Activated CD4-positive, alpha-beta T cell treated with anti-CD3 and anti-CD28 coated beads, Interleukin-2, amount 10 ng/mL, durations not matched to agents 24 days and 14 days (primary cell): ENCODE measurements around the gene GADD45GIP1. TPM values are rescaled to one million over a fixed set of nuclear protein-coding genes. Genes with fewer than 3 reads are reported as not detected.

ENCODE experiments used
- DNase-seq: peaks from one replicate; pipeline ENCODE4 v3.0.0; 2022
- H3K27ac Mint-ChIP-seq: one replicate; pipeline ENCODE4 v1.8.0; 2022; ENCODE audit warnings: mild to moderate bottlenecking, mixed read lengths
- H3K27me3 Mint-ChIP-seq: one replicate; pipeline ENCODE4 v1.8.0; 2022; ENCODE audit warnings: mixed read lengths
- H3K36me3 Mint-ChIP-seq: one replicate; pipeline ENCODE4 v1.8.0; 2022; ENCODE audit warnings: low read depth, mild to moderate bottlenecking, mixed read lengths
- H3K4me1 Mint-ChIP-seq: one replicate; pipeline ENCODE4 v1.8.0; 2021; ENCODE audit warnings: mixed read lengths
- H3K4me3 Mint-ChIP-seq: one replicate; pipeline ENCODE4 v1.8.0; 2022; ENCODE audit warnings: mild to moderate bottlenecking, moderate library complexity, mixed read lengths
- H3K9me3 Mint-ChIP-seq: one replicate; pipeline ENCODE4 v1.8.0; 2021; ENCODE audit warnings: mixed read lengths
- intact Hi-C: fragments of 100-400 bp; cut with micrococcal nuclease; formaldehyde crosslinking; loops from one replicate; pipeline ENCODE4 v1.15.1; 2023
- total RNA-seq: library from RNA; stranded (reverse); gene quantifications from 2 replicates; pipeline ENCODE4 v1.2.3, GENCODE V29; 2022

The GADD45GIP1 gene
- total RNA-seq, 1 donor from 2014 or later: 32.4 TPM

DNA sequence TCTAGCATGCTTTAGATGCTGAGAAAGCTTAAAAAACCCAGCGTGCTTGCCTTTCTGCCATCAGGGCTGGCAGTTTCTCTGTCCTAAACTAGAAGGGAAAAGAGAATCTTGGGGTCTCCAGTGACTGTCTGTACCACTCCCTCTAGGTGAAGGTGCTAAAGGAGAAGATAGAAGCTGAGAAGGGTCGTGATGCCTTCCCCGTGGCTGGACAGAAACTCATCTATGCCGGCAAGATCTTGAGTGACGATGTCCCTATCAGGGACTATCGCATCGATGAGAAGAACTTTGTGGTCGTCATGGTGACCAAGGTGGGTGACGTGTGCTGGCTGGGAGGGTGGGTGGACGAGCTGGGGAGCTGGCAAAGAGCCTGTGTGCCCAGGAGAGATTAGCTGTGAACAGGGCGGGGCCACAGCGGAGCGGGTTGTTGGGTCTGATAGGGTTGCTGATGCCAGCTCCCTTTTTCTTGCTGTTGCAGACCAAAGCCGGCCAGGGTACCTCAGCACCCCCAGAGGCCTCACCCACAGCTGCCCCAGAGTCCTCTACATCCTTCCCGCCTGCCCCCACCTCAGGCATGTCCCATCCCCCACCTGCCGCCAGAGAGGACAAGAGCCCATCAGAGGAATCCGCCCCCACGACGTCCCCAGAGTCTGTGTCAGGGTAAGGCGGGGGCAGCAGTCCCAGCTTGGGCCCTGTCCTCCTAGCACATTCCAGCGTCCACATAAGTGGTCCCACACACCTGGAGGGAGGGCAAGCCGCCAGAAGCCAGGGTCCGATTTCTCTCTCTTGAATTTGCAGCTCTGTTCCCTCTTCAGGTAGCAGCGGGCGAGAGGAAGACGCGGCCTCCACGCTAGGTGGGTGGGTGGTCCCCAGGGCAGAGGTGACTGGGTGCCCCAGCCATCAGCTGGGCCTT lies 9.1 kb downstream of the GADD45GIP1 start:
- H3K4me3 Mint-ChIP-seq: peak overlapping the region; percentile 48
- H3K9me3 Mint-ChIP-seq: no peaks in the 10 kb centered on the region
- DNase-seq: no peak
- H3K27ac Mint-ChIP-seq: peak overlapping the region; percentile 70
- H3K27me3 Mint-ChIP-seq: peaks cover 2% of the 10 kb centered on the region
- peaks cover 33% of the 10 kb centered on the region for H3K4me1 Mint-ChIP-seq
- intact Hi-C loops: no loop called here
- H3K36me3 Mint-ChIP-seq: peaks cover 81% of the 10 kb centered on the region

DNA sequence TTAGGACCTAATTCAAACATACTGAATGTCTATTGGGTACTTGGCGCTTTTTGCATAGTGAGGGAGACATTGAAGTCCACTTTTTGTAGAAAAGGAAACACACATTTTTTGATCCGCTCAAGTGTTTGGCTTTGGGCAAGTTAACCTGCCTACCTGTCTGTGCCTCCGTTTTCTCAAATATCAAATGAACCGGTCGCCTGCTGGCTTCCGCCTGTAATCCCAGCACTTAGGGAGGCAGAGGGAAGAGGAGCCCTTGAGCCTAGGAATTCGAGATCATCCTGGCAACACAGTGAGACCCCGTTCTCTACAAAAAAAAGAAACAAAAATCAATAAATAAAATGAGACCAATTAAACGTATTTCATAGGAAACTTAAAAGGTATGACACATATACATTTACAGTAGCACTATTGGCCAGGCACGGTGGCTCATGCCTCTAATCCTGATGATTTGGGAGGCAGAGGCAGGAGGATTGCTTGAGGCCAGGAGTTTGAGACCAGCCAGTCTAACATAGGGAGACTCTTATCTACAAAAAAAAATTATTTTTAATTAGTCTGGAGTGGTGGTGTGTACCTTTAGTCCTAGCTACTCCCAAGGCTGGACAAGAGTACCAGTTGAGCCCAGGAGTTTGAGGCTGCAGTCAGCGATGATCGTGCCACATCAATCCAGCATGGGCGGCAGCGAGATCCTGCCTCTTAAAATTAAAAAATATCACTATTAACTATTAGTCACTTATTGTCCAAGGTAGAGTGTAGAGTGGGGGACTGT lies 10.1 kb downstream of the GADD45GIP1 start:
- peak overlapping the region; percentile 89 for H3K27ac Mint-ChIP-seq
- H3K9me3 Mint-ChIP-seq: no peaks in the 10 kb centered on the region
- H3K4me3 Mint-ChIP-seq: peak overlapping the region; percentile 95
- DNase-seq: peak; percentile 59
- peaks cover 37% of the 10 kb centered on the region for H3K4me1 Mint-ChIP-seq
- intact Hi-C loops: no loop called here
- H3K27me3 Mint-ChIP-seq: peaks cover 2% of the 10 kb centered on the region
- peaks cover 83% of the 10 kb centered on the region for H3K36me3 Mint-ChIP-seq

DNA sequence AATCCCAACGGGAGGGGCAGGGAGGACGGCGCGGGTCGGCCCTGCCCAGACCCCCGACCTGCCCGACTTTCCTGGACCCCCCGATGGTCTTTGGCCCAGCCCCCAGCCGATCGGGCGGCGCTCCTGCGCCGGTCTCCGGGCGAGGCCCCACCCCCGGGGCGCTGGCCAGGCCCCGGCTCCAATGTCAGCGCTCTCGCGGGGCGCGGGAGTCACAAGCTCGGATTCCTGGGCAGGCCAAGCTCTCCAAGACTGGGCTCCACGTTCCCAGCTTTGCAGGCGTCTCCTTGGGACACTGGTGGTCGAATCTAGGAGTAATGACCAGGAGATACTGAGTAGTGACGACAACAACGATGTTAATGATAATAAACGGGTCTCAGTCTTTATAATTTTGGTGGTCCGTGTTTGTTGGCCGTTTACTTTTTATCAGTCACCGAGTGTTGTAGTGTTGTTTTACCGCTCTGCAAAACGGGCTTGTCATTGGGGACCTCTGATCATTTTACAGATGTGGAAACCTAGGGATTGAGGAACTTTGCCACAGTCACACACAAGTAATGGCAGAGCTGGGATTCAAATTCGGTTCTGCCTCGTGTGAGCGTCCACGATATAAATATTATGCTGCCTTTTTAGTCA lies 10.8 kb downstream of the GADD45GIP1 start:
- H3K9me3 Mint-ChIP-seq: no peaks in the 10 kb centered on the region
- DNase-seq: peak; percentile 87

DNA sequence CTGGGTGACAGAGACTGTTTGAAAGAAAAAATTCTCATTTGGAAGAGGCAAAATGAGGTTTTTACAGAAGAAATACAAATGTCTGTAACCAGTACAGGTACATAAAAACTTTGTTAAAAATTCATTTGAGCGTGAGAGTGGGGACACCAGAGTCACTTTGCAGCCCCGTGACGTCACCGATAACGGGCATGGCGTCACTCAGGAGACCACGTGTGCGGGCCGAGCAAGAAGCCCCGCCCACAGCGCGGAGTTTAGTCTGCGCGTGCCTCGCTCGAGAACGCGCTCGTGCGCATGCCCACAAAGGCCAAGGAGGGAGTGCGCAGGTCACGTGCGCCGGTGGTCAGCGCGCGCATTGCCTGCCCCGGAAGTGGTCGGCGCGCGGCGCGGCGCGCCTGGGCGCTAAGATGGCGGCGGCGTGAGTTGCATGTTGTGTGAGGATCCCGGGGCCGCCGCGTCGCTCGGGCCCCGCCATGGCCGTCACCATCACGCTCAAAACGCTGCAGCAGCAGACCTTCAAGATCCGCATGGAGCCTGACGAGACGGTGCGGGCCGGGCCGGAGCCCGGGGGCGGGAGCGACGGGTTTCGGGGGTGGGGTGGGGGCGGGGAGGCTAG lies 11.4 kb downstream of the GADD45GIP1 start, which contains the start of gene RAD23A:
Gene RAD23A, plus strand, starts transcription at position 384 of the 613 bp plus-strand sequence. Its CDS starts 87 bp downstream, at position 471.
- intact Hi-C loops: no loop called here
- H3K9me3 Mint-ChIP-seq: no peaks in the 10 kb centered on the region
- H3K27ac Mint-ChIP-seq: peak within 1 kb of the TSS; percentile 98
- DNase-seq: peak; percentile 100
- H3K4me3 Mint-ChIP-seq: peak within 1 kb of the TSS; percentile 95
- peaks cover 2% of the 10 kb centered on the region for H3K27me3 Mint-ChIP-seq
- peaks cover 39% of the 10 kb centered on the region for H3K4me1 Mint-ChIP-seq
- peaks cover 85% of the 10 kb centered on the region for H3K36me3 Mint-ChIP-seq

More for the DNA sequence above, 10.8 kb downstream of the GADD45GIP1 start:
- Mint-ChIP-seq H3K27me3 (peaks cover 2% of the 10 kb centered on the region), H3K4me3 (peak overlapping the region; percentile 95), H3K4me1 (peaks cover 36% of the 10 kb centered on the region), H3K27ac (peak overlapping the region; percentile 89), H3K36me3 (peaks cover 85% of the 10 kb centered on the region)
- intact Hi-C loops: no loop called here

DNA sequence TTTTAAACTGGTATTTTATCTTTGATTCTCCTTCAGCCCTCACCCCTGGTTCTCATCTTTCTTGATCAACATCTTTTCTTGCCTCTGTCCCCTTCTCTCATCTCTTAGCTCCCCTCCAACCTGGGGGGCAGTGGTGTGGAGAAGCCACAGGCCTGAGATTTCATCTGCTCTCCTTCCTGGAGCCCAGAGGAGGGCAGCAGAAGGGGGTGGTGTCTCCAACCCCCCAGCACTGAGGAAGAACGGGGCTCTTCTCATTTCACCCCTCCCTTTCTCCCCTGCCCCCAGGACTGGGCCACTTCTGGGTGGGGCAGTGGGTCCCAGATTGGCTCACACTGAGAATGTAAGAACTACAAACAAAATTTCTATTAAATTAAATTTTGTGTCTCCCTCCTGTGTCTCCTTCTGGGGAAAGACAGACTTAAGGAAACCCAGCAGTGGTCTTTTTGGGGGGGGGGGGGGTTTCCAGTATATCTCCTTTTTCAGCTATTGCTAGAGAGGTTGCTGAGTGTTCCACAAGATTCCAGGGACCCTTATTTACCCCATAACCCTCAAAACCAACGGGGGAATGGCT lies 12.8 kb downstream of the GADD45GIP1 start:
- H3K9me3 Mint-ChIP-seq: no peaks in the 10 kb centered on the region
- peaks cover 88% of the 10 kb centered on the region for H3K36me3 Mint-ChIP-seq
- intact Hi-C loops: no loop called here

DNA sequence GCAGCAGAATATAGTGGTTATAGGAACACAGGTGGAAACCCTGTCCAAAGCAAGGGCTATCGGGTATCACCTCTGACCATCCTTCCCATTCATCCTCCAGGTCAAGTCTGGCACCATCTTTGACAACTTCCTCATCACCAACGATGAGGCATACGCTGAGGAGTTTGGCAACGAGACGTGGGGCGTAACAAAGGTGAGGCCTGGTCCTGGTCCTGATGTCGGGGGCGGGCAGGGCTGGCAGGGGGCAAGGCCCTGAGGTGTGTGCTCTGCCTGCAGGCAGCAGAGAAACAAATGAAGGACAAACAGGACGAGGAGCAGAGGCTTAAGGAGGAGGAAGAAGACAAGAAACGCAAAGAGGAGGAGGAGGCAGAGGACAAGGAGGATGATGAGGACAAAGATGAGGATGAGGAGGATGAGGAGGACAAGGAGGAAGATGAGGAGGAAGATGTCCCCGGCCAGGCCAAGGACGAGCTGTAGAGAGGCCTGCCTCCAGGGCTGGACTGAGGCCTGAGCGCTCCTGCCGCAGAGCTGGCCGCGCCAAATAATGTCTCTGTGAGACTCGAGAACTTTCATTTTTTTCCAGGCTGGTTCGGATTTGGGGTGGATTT lies 13.5 kb downstream of the GADD45GIP1 start:
- intact Hi-C loops: no loop called here
- H3K9me3 Mint-ChIP-seq: no peaks in the 10 kb centered on the region
- peaks cover 2% of the 10 kb centered on the region for H3K27me3 Mint-ChIP-seq
- peaks cover 90% of the 10 kb centered on the region for H3K36me3 Mint-ChIP-seq
- H3K4me1 Mint-ChIP-seq: peaks cover 53% of the 10 kb centered on the region
- H3K4me3 Mint-ChIP-seq: peak overlapping the region; percentile 37
- peak overlapping the region; percentile 85 for H3K27ac Mint-ChIP-seq
- DNase-seq: no peak

More for the DNA sequence above, 12.8 kb downstream of the GADD45GIP1 start:
- DNase-seq: no peak
- Mint-ChIP-seq H3K4me3 (peak overlapping the region; percentile 17), H3K27ac (peak overlapping the region; percentile 77), H3K27me3 (peaks cover 2% of the 10 kb centered on the region), H3K4me1 (peaks cover 51% of the 10 kb centered on the region)

DNA sequence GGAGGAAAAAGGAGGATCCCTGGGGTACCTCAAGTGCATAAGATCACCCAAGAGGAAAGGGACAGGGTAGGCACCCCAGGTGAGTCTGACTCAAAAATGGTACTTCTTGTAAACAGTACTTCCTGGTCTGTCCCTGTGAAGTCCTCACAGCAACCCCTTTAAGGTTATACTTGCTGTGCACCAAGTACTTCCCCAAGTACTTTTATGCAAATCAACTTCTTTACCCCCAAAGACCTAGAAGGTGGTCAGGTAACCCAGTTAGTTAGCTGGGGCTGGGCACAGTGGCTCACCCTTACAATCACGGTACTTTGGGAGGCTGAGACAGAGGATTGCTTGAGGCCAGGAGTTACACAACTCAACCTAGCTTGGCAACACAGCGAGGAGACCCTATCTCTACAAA lies 16.1 kb downstream of the GADD45GIP1 start:
- Mint-ChIP-seq H3K4me1 (peaks cover 54% of the 10 kb centered on the region), H3K27ac (peak overlapping the region; percentile 67), H3K4me3 (peak overlapping the region; percentile 98), H3K36me3 (peaks cover 70% of the 10 kb centered on the region), H3K9me3 (no peaks in the 10 kb centered on the region), H3K27me3 (peaks cover 2% of the 10 kb centered on the region)
- DNase-seq: no peak
- intact Hi-C loops: no loop called here

DNA sequence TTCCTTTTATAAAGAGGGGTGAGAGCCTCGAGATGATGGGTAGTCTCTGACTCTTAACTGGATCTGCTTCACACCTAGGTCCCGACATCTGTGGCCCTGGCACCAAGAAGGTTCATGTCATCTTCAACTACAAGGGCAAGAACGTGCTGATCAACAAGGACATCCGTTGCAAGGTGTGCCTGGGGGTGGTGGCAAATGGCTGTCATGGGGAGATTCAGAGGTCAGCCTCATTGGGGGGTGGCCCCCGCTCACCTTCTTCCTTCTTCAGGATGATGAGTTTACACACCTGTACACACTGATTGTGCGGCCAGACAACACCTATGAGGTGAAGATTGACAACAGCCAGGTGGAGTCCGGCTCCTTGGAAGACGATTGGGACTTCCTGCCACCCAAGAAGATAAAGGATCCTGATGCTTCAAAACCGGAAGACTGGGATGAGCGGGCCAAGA lies 17.0 kb downstream of the GADD45GIP1 start:
- no peaks in the 10 kb centered on the region for H3K9me3 Mint-ChIP-seq
- intact Hi-C loops: loop anchor here (1.0 to 10.0 kb wide), 3 partner anchors 205 to 1475 kb away; partner anchors contain the start of genes DDX39A, GET3 and TRIR
- H3K27me3 Mint-ChIP-seq: no peaks in the 10 kb centered on the region
- H3K4me3 Mint-ChIP-seq: peak overlapping the region; percentile 98
- peaks cover 63% of the 10 kb centered on the region for H3K36me3 Mint-ChIP-seq
- peaks cover 46% of the 10 kb centered on the region for H3K4me1 Mint-ChIP-seq
- no peak for DNase-seq
- H3K27ac Mint-ChIP-seq: peak overlapping the region; percentile 91

DNA sequence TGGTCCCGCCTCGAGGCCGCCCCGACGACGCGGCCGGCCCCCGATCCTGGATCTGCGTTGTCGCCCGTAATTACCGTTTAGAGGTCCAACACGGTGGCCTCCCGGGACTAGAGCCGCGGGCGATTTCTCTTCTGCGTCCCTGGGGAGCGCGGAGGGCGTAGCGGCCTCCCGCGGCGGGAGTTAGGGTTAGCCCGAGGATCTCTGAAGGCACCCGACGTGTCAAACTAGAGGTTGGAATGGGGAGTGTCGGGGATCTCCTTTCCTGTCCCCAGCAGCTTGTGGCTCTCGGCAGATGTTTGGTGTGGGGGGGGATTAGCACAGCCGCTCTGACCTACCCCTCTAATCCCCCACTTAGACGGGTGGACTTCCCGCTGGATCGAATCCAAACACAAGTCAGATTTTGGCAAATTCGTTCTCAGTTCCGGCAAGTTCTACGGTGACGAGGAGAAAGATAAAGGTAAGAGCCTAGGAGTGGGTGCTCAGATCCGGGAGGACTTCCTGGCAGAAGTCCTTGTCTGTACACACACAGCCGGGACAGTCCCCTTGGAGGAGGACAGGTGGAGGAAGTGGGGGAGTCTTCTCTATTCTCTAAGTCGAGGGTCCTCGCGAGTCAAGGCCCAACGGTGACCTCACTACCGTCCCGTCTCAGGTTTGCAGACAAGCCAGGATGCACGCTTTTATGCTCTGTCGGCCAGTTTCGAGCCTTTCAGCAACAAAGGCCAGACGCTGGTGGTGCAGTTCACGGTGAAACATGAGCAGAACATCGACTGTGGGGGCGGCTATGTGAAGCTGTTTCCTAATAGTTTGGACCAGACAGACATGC lies 18.0 kb downstream of the GADD45GIP1 start:
- intact Hi-C loops: loop anchor here (1.0 to 10.0 kb wide), 4 partner anchors 204 to 1476 kb away; partner anchors contain the start of genes DDX39A, GET3 and TRIR
- H3K4me1 Mint-ChIP-seq: peaks cover 43% of the 10 kb centered on the region
- peaks cover 53% of the 10 kb centered on the region for H3K36me3 Mint-ChIP-seq
- no peaks in the 10 kb centered on the region for H3K9me3 Mint-ChIP-seq
- H3K27ac Mint-ChIP-seq: peak overlapping the region; percentile 91
- peak overlapping the region; percentile 98 for H3K4me3 Mint-ChIP-seq
- DNase-seq: peak; percentile 79
- H3K27me3 Mint-ChIP-seq: no peaks in the 10 kb centered on the region

DNA sequence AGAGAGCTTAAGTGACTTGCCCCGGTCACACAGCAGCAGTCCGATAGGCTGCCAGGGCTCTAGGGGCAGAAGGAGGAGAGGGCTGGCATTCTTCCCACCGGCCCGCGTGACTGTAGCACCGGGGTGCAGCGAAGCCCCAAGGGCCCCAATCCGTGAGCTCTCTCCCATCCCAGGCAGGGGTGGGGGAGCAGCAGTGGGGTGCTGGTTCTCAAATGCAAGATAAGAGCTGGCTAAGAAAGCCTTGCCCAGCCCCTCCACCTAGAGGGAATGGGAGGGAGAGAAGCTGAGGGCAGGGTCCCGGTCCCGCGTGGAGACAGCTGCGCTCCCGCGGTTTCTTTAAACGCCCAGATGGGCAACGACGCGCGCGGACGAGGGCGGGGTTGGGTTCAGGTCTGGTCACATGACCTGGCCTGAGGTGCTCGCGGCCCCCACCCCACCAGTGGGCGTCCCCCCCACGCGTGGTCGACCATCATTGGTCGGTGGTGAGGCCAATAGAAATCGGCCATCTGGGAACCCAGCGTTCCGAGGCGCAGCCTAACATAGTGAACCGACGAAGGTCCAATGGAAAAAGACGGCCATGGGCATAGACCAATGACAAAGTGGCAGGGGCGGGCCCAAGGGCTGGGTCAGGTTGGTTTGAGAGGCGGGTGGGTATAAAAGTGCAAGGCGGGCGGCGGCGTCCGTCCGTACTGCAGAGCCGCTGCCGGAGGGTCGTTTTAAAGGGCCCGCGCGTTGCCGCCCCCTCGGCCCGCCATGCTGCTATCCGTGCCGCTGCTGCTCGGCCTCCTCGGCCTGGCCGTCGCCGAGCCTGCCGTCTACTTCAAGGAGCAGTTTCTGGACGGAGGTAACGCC lies 18.9 kb downstream of the GADD45GIP1 start, which contains the start of gene CALR:
Gene CALR, plus strand, starts transcription at position 683 of the 852 bp plus-strand sequence. Its CDS starts 71 bp downstream, at position 754.
- Mint-ChIP-seq H3K36me3 (peaks cover 47% of the 10 kb centered on the region), H3K4me3 (peak within 1 kb of the TSS; percentile 98), H3K4me1 (peaks cover 42% of the 10 kb centered on the region), H3K27ac (peak within 1 kb of the TSS; percentile 91), H3K9me3 (no peaks in the 10 kb centered on the region), H3K27me3 (no peaks in the 10 kb centered on the region)
- DNase-seq: peak; percentile 100
- intact Hi-C loops: loop anchor here (1.0 to 10.0 kb wide), 3 partner anchors 203 to 1477 kb away; partner anchors contain the start of genes DDX39A, GET3 and TRIR
